Fibroblast of skin of right quadriceps (primary cell): Measurements from ENCODE around the gene LAMC3.

Experiments
- DNase-seq: peaks from one replicate; pipeline ENCODE4 v3.0.0-alpha.2; 2013

Gene LAMC3

GRCh38 chr9:130979591-130980385 lies 29.2 kb upstream of the LAMC3 start:
- DNase-seq: no peak

- DNase-seq: no peak
These were observed 28.4 kb upstream of the LAMC3 start for GRCh38 chr9:130980526-130980925.

- no peak for DNase-seq
These were observed 27.8 kb upstream of the LAMC3 start for GRCh38 chr9:130981002-130981755.

- DNase-seq: no peak
These were observed 27.2 kb upstream of the LAMC3 start for GRCh38 chr9:130981756-130982137.

GRCh38 chr9:130982636-130983358 lies 26.2 kb upstream of the LAMC3 start:
- DNase-seq: no peak

GRCh38 chr9:130983359-130983670 lies 25.7 kb upstream of the LAMC3 start:
- no peak for DNase-seq

- no peak for DNase-seq
These were observed 25.0 kb upstream of the LAMC3 start for GRCh38 chr9:130983970-130984369.

- no peak for DNase-seq
These were observed 24.5 kb upstream of the LAMC3 start for GRCh38 chr9:130984521-130984920.

GRCh38 chr9:130985029-130985428 lies 23.9 kb upstream of the LAMC3 start:
- no peak for DNase-seq

- DNase-seq: no peak
These were observed 23.3 kb upstream of the LAMC3 start for GRCh38 chr9:130985606-130986162.

GRCh38 chr9:130986356-130986965 lies 22.5 kb upstream of the LAMC3 start:
- DNase-seq: no peak

- DNase-seq: no peak
These were observed 21.9 kb upstream of the LAMC3 start for GRCh38 chr9:130987054-130987453.

GRCh38 chr9:130987738-130988399 lies 21.1 kb upstream of the LAMC3 start:
- no peak for DNase-seq

- no peak for DNase-seq
These were observed 20.6 kb upstream of the LAMC3 start for GRCh38 chr9:130988400-130988747.

GRCh38 chr9:130988905-130989304 lies 20.1 kb upstream of the LAMC3 start:
- no peak for DNase-seq

- DNase-seq: no peak
These were observed 19.6 kb upstream of the LAMC3 start for GRCh38 chr9:130989391-130989790.

- no peak for DNase-seq
These were observed 19.1 kb upstream of the LAMC3 start for GRCh38 chr9:130989891-130990290.

GRCh38 chr9:130990306-130990977 lies 18.5 kb upstream of the LAMC3 start:
- no peak for DNase-seq

- no peak for DNase-seq
These were observed 17.8 kb upstream of the LAMC3 start for GRCh38 chr9:130990978-130991777.

- no peak for DNase-seq
These were observed 16.9 kb upstream of the LAMC3 start for GRCh38 chr9:130991778-130992681.
